OCI-LY7 (cell line): ENCODE results near the gene RNF182. TPM values are rescaled to one million over a fixed set of nuclear protein-coding genes. Genes with fewer than 3 reads are reported as not detected.

Source experiments
- BruUV-seq: library from RNA; stranded (reverse); fragments of 400-500 nt; replicated peaks from 2 replicates; lab custom pipeline; 2021; lab: Mats Ljungman, UMichigan
- CTCF ChIA-PET: fragments of 300-600 bp; sonication (Branson Sonifier 250); formaldehyde crosslinking; loops from one replicate; lab custom pipeline; 2022; ENCODE audit warnings: antibody characterized with exemption; ENCODE audit not compliant: unreplicated experiment; lab: Charles Lee
- POLR2A ChIA-PET: fragments of 300-600 bp; sonication (Branson Sonifier 250); formaldehyde crosslinking; loops from one replicate; lab custom pipeline; 2022; ENCODE audit warnings: antibody characterized with exemption; lab: Charles Lee
- DNase-seq: peaks from one replicate; pipeline ENCODE4 v3.0.0-alpha.2; 2015; ENCODE audit warnings: low spot score
- H2AFZ ChIP-seq: fragments of 200-600 bp; sonication (generic), shearing (Covaris generic); 2 replicates; pipeline ENCODE4 v1.6.1; 2014; ENCODE audit warnings: mild to moderate bottlenecking, antibody characterized with exemption, low read length, moderate library complexity
- H3K27ac ChIP-seq: fragments of 200-600 bp; sonication (generic); 2 replicates; pipeline ENCODE4 v1.5.1; 2014; ENCODE audit warnings: mixed run types, low read depth, mild to moderate bottlenecking, moderate library complexity, low read length, inconsistent platforms; ENCODE audit not compliant: poor library complexity, severe bottlenecking
- H3K36me3 ChIP-seq: fragments of 200-600 bp; sonication (generic); 2 replicates; pipeline ENCODE4 v1.6.1; 2014; ENCODE audit warnings: mild to moderate bottlenecking, antibody characterized with exemption, low read length, moderate library complexity, mixed read lengths; ENCODE audit not compliant: insufficient read depth
- H3K4me1 ChIP-seq: fragments of 200-600 bp; sonication (generic); 2 replicates; pipeline ENCODE4 v1.5.1; 2014; ENCODE audit warnings: mild to moderate bottlenecking, low read length; ENCODE audit not compliant: insufficient read depth, poor library complexity, severe bottlenecking
- H3K4me2 ChIP-seq: fragments of 200-600 bp; sonication (generic); 2 replicates; pipeline ENCODE4 v1.6.1; 2014; ENCODE audit warnings: mild to moderate bottlenecking, low read length
- H3K4me3 ChIP-seq: fragments of 200-600 bp; sonication (generic); 2 replicates; pipeline ENCODE4 v1.5.1; 2014; ENCODE audit warnings: mild to moderate bottlenecking, low read depth, low read length; ENCODE audit not compliant: poor library complexity, severe bottlenecking
- H3K79me2 ChIP-seq: fragments of 200-600 bp; sonication (generic); 2 replicates; pipeline ENCODE4 v1.6.1; 2016; ENCODE audit warnings: low read depth, mild to moderate bottlenecking, low read length, moderate library complexity, mixed read lengths; ENCODE audit not compliant: insufficient read depth
- H3K9me2 ChIP-seq: fragments of 200-600 bp; sonication (generic); 2 replicates; pipeline ENCODE4 v1.6.1; 2016; ENCODE audit warnings: mild to moderate bottlenecking, low read length, mixed read lengths; ENCODE audit not compliant: insufficient read depth
- H3K9me3 ChIP-seq: fragments of 200-600 bp; sonication (generic); 2 replicates; pipeline ENCODE4 v1.6.1; 2014; ENCODE audit warnings: mild to moderate bottlenecking, mixed run types, low read length, mixed read lengths
- H4K20me1 ChIP-seq: fragments of 200-600 bp; sonication (generic); 2 replicates; pipeline ENCODE4 v1.6.1; 2014; ENCODE audit warnings: mild to moderate bottlenecking, antibody characterized with exemption, low read length, moderate library complexity, mixed read lengths; ENCODE audit not compliant: insufficient read depth
- CTCF ChIP-seq: fragments of 200-600 bp; sonication (generic); conservative IDR thresholded peaks from 2 replicates; pipeline ENCODE4 v1.5.1; 2014; ENCODE audit warnings: mild to moderate bottlenecking, antibody characterized with exemption, low read length, moderate library complexity, mixed read lengths
- EZH2phosphoT487 ChIP-seq: fragments of 200-600 bp; sonication (generic); IDR thresholded peaks from 2 replicates; pipeline ENCODE4 v1.6.1; 2018; ENCODE audit warnings: low read depth, borderline replicate concordance, mild to moderate bottlenecking, mixed run types, antibody characterized with exemption, low read length, moderate library complexity, mixed read lengths
- intact Hi-C: fragments of 100-400 bp; cut with micrococcal nuclease; formaldehyde crosslinking; loops from one replicate; pipeline ENCODE4 v1.10.0; 2022; ENCODE audit not compliant: unreplicated experiment
- total RNA-seq, 2 experiments: library from RNA; depleted of rRNA in 1 of 2; stranded (reverse); fragments of >200 nt in 1 of 2; shearing (Covaris generic) in 1 of 2; gene quantifications; 2 replicates each; pipeline ENCODE4 v1.2.3, GENCODE V29; 2014 to 2022

RNF182 gene
- total RNA-seq, 2 experiments from 2014 or later, result not detected

GRCh38 chr6:14002176-14002947, 77.6 kb downstream of the RNF182 start:
- no peak for TF ChIP-seq CTCF
- H3K9me2 ChIP-seq, result no peaks in the 10 kb centered on the region
- no peaks in the 10 kb centered on the region for H3K79me2 ChIP-seq
- H3K4me2 ChIP-seq, result no peak overlapping the region
- no TSS peak for BruUV-seq
- no peaks in the 10 kb centered on the region for H4K20me1 ChIP-seq
- H3K4me1 ChIP-seq, result no peaks in the 10 kb centered on the region
- ChIA-PET POLR2A (no interaction called here), CTCF (interaction anchor here (0.6 kb wide), 1 partner anchor 9 kb away, joined by 3 read pairs; no protein-coding TSS in a partner anchor)
- H3K4me3 ChIP-seq, result no peak overlapping the region
- no peaks in the 10 kb centered on the region for H3K9me3 ChIP-seq
- H3K36me3 ChIP-seq, result no peaks in the 10 kb centered on the region
- intact Hi-C loops, result no loop called here
- no peak overlapping the region for H2AFZ ChIP-seq
- no peak for DNase-seq
- H3K27ac ChIP-seq, result no peak overlapping the region

- no peak for DNase-seq
- ChIA-PET CTCF (no interaction called here), POLR2A (no interaction called here)
- Histone ChIP-seq H3K9me3 (no peaks in the 10 kb centered on the region), H3K4me1 (no peaks in the 10 kb centered on the region), H3K79me2 (no peaks in the 10 kb centered on the region), H3K4me3 (no peak overlapping the region), H4K20me1 (no peaks in the 10 kb centered on the region), H3K27ac (no peak overlapping the region), H3K9me2 (no peaks in the 10 kb centered on the region), H3K4me2 (no peak overlapping the region), H2AFZ (no peak overlapping the region), H3K36me3 (no peaks in the 10 kb centered on the region)
- TF ChIP-seq EZH2phosphoT487 (no peak), CTCF (no peak)
- BruUV-seq, result no TSS peak
- intact Hi-C loops, result no loop called here
Observed at GRCh38 chr6:14004258-14004657, 79.5 kb downstream of the RNF182 start.

- intact Hi-C loops, result no loop called here
- POLR2A ChIA-PET, result interaction anchor here (0.7 kb wide), 1 partner anchor 90 kb away, joined by 3 read pairs; no protein-coding TSS in a partner anchor
- no TSS peak for BruUV-seq
Observed at GRCh38 chr6:14008809-14009208, 84.1 kb downstream of the RNF182 start.

More at GRCh38 chr6:14008809-14009208, 84.1 kb downstream of the RNF182 start:
- H3K4me2 ChIP-seq, result no peak overlapping the region
- no peaks in the 10 kb centered on the region for H3K4me1 ChIP-seq
- TF ChIP-seq EZH2phosphoT487 (no peak), CTCF (no peak)
- CTCF ChIA-PET, result no interaction called here
- H2AFZ ChIP-seq, result no peak overlapping the region
- H4K20me1 ChIP-seq, result no peaks in the 10 kb centered on the region
- H3K9me2 ChIP-seq, result no peaks in the 10 kb centered on the region
- H3K9me3 ChIP-seq, result no peaks in the 10 kb centered on the region
- H3K36me3 ChIP-seq, result no peaks in the 10 kb centered on the region
- no peak overlapping the region for H3K27ac ChIP-seq
- no peak for DNase-seq
- H3K79me2 ChIP-seq, result no peaks in the 10 kb centered on the region
- no peak overlapping the region for H3K4me3 ChIP-seq
